H7 (cell line): Measurements from ENCODE around the gene FNTB. TPM values are rescaled to one million over a fixed set of nuclear protein-coding genes. Genes with fewer than 3 reads are reported as not detected.

Experiments used
- DNase-seq: peaks from one replicate; pipeline ENCODE4 v3.0.0; 2012
- H3K27me3 ChIP-seq: 2 replicates; pipeline ENCODE4 v1.6.0; 2011; ENCODE audit warnings: mild to moderate bottlenecking, low read length; ENCODE audit not compliant: control insufficient read depth, insufficient read depth
- H3K36me3 ChIP-seq: replicated peaks from 2 replicates; pipeline ENCODE4 v1.5.1; 2011; ENCODE audit warnings: low read length; ENCODE audit not compliant: control insufficient read depth, insufficient read depth
- H3K4me3 ChIP-seq: 2 replicates; pipeline ENCODE4 v1.5.1; 2011; ENCODE audit warnings: low read depth, mild to moderate bottlenecking, control low read depth, low read length, moderate library complexity; ENCODE audit not compliant: insufficient read depth
- total RNA-seq: library from RNA; depleted of rRNA; stranded (reverse); fragments of >200 nt; shearing (Covaris generic); gene quantifications from 2 replicates; pipeline ENCODE4 v1.2.3, GENCODE V29; 2014

The FNTB gene
- total RNA-seq, 1 experiment from 2014 or later = 11.4 TPM

GRCh38 chr14:64947710-64948611 lies 38.7 kb upstream of the FNTB start:
- Histone ChIP-seq H3K27me3 (no peaks in the 10 kb centered on the region), H3K36me3 (peaks cover 12% of the 10 kb centered on the region), H3K4me3 (no peak overlapping the region)
- DNase-seq = peak; percentile 23

GRCh38 chr14:64948612-64949210 lies 38.0 kb upstream of the FNTB start:
- DNase-seq = peak; percentile 9
- no peaks in the 10 kb centered on the region for H3K27me3 ChIP-seq

GRCh38 chr14:64950889-64951288 lies 35.8 kb upstream of the FNTB start:
- Histone ChIP-seq H3K4me3 (no peak overlapping the region), H3K36me3 (peaks cover 12% of the 10 kb centered on the region), H3K27me3 (no peaks in the 10 kb centered on the region)
- no peak for DNase-seq

More at GRCh38 chr14:64948612-64949210, 38.0 kb upstream of the FNTB start:
- H3K36me3 ChIP-seq = peaks cover 12% of the 10 kb centered on the region
- H3K4me3 ChIP-seq = no peak overlapping the region

- H3K4me3 ChIP-seq = no peak overlapping the region
- H3K36me3 ChIP-seq = peaks cover 12% of the 10 kb centered on the region
- DNase-seq = peak; percentile 4
- no peaks in the 10 kb centered on the region for H3K27me3 ChIP-seq
Observed at GRCh38 chr14:64951291-64951690, 35.4 kb upstream of the FNTB start.

- no peak overlapping the region for H3K4me3 ChIP-seq
Observed at GRCh38 chr14:64951724-64952123, 35.0 kb upstream of the FNTB start.

GRCh38 chr14:64952598-64953309 lies 33.9 kb upstream of the FNTB start:
- Histone ChIP-seq H3K4me3 (no peak overlapping the region), H3K27me3 (no peaks in the 10 kb centered on the region), H3K36me3 (peaks cover 12% of the 10 kb centered on the region)
- DNase-seq = peak; percentile 69

More at GRCh38 chr14:64951724-64952123, 35.0 kb upstream of the FNTB start:
- Histone ChIP-seq H3K36me3 (peaks cover 12% of the 10 kb centered on the region), H3K27me3 (no peaks in the 10 kb centered on the region)
- DNase-seq = no peak

- H3K36me3 ChIP-seq = peaks cover 10% of the 10 kb centered on the region
- H3K27me3 ChIP-seq = no peaks in the 10 kb centered on the region
- no peak overlapping the region for H3K4me3 ChIP-seq
- no peak for DNase-seq
Observed at GRCh38 chr14:64953310-64953654, 33.4 kb upstream of the FNTB start.

GRCh38 chr14:64953661-64954060 lies 33.0 kb upstream of the FNTB start:
- Histone ChIP-seq H3K36me3 (peaks cover 9% of the 10 kb centered on the region), H3K27me3 (no peaks in the 10 kb centered on the region), H3K4me3 (no peak overlapping the region)
- peak; percentile 3 for DNase-seq

- no peak overlapping the region for H3K4me3 ChIP-seq
- peak; percentile 20 for DNase-seq
- H3K27me3 ChIP-seq = no peaks in the 10 kb centered on the region
Observed at GRCh38 chr14:64954491-64955240, 32.0 kb upstream of the FNTB start.

GRCh38 chr14:64955297-64955696 lies 31.4 kb upstream of the FNTB start:
- no peak overlapping the region for H3K4me3 ChIP-seq
- no peak for DNase-seq
- H3K27me3 ChIP-seq = no peaks in the 10 kb centered on the region
- peaks cover 9% of the 10 kb centered on the region for H3K36me3 ChIP-seq

More at GRCh38 chr14:64954491-64955240, 32.0 kb upstream of the FNTB start:
- H3K36me3 ChIP-seq = peaks cover 9% of the 10 kb centered on the region

- Histone ChIP-seq H3K4me3 (no peak overlapping the region), H3K27me3 (no peaks in the 10 kb centered on the region), H3K36me3 (peaks cover 1% of the 10 kb centered on the region; the same call in 1 of the 2 replicates)
- DNase-seq = no peak
Observed at GRCh38 chr14:64956697-64957406, 29.8 kb upstream of the FNTB start.

- H3K36me3 ChIP-seq = no peaks in the 10 kb centered on the region
- no peak overlapping the region for H3K4me3 ChIP-seq
- DNase-seq = no peak
- H3K27me3 ChIP-seq = no peaks in the 10 kb centered on the region
Observed at GRCh38 chr14:64958201-64958600, 28.5 kb upstream of the FNTB start.

GRCh38 chr14:64958743-64959142 lies 28.0 kb upstream of the FNTB start:
- H3K36me3 ChIP-seq = no peaks in the 10 kb centered on the region
- no peak for DNase-seq
- H3K4me3 ChIP-seq = no peak overlapping the region
- H3K27me3 ChIP-seq = no peaks in the 10 kb centered on the region
